ENCODE measurements around the gene UFD1. TPM values are rescaled to one million over a fixed set of nuclear protein-coding genes. Genes with fewer than 3 reads are reported as not detected.

The UFD1 gene
- total and polyA plus RNA-seq, 2 donors (not counting 1 experiment from before 2014, with no cell fraction given), result 43.5 to 70.1 TPM

DNA sequence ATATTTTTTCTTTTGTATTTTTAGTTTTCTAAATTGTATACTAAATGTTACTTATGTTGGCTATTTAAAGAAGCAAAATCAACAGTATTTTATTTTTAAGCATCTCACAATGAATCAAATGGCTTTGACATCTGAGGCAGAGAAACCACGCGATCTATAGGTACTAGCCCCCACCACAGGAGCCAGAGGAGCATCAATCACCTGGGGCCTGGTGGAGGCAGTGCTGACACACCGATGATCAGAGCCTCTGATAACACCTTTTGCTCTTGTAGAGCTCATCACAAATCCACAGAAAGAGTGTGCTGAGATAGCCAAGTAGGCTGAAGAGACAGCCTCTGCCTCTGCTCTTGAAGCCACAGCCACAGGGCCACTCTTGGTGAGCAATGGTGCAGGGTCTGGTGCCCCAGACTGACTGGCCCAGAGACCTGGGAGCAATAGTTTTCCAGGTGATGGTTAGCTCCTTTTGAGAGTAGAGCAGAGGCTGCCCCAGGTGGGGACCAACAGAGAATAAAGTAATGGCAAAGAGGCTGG is 72.6 kb downstream of the UFD1 start:
- ATAC-seq (ENCODE audit: low read depth) (no peak), DNase-seq (no peak)
- CTCF ChIA-PET, result interaction anchor here (0.7 to 1.1 kb wide), 2 partner anchors 16 to 22 kb away, joined by 3 read pairs; no protein-coding TSS in a partner anchor
- Histone ChIP-seq H3K9ac (ENCODE audit: low read length) (no peak overlapping the region), H3K4me3 (ENCODE audit: control extremely low read depth in 1 of 5, extremely low read depth in 1 of 5, insufficient read depth in 1 of 5, low read depth in 2 of 5, low read length in 4 of 5) (no peak overlapping the region), H3K36me3 (replicated peaks in 1 of 2; ENCODE audit: control extremely low read depth in 1 of 2, control insufficient read depth in 1 of 2, extremely low read depth in 1 of 2, insufficient read depth in 2 of 2, low read length in 1 of 2) (peaks cover 0 to 68% of the 10 kb centered on the region in 2 experiments), H3K27ac (ENCODE audit: low read length in 2 of 2) (no peak overlapping the region), H3K27me3 (replicated peaks in 1 of 4; ENCODE audit: control extremely low read depth in 1 of 4, control insufficient read depth in 3 of 4, insufficient read depth in 4 of 4, low read length in 3 of 4) (no peaks in the 10 kb centered on the region), H2AFZ (ENCODE audit: insufficient read depth, low read depth, low read length, poor library complexity, severe bottlenecking) (no peak overlapping the region), H4K20me1 (ENCODE audit: control insufficient read depth, insufficient read depth, low read length, poor library complexity, severe bottlenecking) (peaks cover 12% of the 10 kb centered on the region), H3K79me2 (ENCODE audit: control insufficient read depth, insufficient read depth, low read length) (no peaks in the 10 kb centered on the region), H3K4me1 (ENCODE audit: control insufficient read depth in 2 of 2, insufficient read depth in 2 of 2, low read length in 2 of 2) (peaks cover 6 to 8% of the 10 kb centered on the region in 2 donors), H3K9me3 (ENCODE audit: control extremely low read depth in 1 of 3, control insufficient read depth in 2 of 3, insufficient read depth in 1 of 3, low read length in 2 of 3) (no peaks in the 10 kb centered on the region), H3K4me2 (replicated peaks; ENCODE audit: low read depth, low read length, poor library complexity, severe bottlenecking) (no peak overlapping the region)
- WGBS (ENCODE audit: insufficient coverage), result 94% methylated on average over 3 of the region's 3 CpGs
- POLR2A ChIA-PET, result no interaction called here
- Mint-ChIP-seq H3K27ac (no peak overlapping the region), H3K4me1 (peaks cover 15% of the 10 kb centered on the region), H3K4me3 (no peak overlapping the region), H3K9me3 (ENCODE audit: insufficient read depth) (no peaks in the 10 kb centered on the region), H3K27me3 (no peaks in the 10 kb centered on the region)
- intact Hi-C loops (cut with micrococcal nuclease), result no loop called here
- no peak for TF ChIP-seq CTCF (IDR thresholded peaks at IDR 0.05)
- no peak for TF ChIP-seq EZH2 (IDR thresholded peaks at IDR 0.05; ENCODE audit: borderline replicate concordance, insufficient read depth, low read depth, low read length, poor library complexity, severe bottlenecking)

DNA sequence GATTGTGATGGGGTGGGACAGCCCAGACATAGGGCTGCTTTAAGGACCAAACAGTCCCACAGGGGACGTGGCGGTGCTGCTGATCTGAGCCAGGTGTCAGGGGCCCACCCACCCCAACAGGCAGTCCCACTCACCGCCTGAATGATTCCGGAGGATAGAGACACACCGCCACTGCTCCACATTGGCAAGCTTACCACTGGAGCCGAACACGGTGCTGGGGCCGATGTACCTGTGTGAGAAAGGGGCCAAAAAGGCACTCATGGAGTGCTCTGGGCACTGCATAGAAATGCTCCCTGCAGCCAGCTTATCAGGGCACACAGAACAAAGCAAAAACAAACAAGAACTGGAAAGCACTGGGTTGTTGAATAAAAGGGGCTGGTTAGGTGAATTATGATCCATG is 73.3 kb downstream of the UFD1 start:
- intact Hi-C loops (cut with micrococcal nuclease), result no loop called here

More for the DNA sequence above, 73.3 kb downstream of the UFD1 start:
- no peaks in the 10 kb centered on the region for H3K27me3 ChIP-seq (replicated peaks in 1 of 4; ENCODE audit: control extremely low read depth in 1 of 4, control insufficient read depth in 3 of 4, insufficient read depth in 4 of 4, low read length in 3 of 4)
- POLR2A ChIA-PET, result no interaction called here
- DNase-seq, result no peak
- CTCF ChIA-PET, result interaction anchor here (1.1 kb wide), 1 partner anchor 15 kb away, joined by 3 read pairs; no protein-coding TSS in a partner anchor
- H3K79me2 ChIP-seq (ENCODE audit: control insufficient read depth, insufficient read depth, low read length), result no peaks in the 10 kb centered on the region
- no peak overlapping the region for H3K4me2 ChIP-seq (replicated peaks; ENCODE audit: low read depth, low read length, poor library complexity, severe bottlenecking)
- Mint-ChIP-seq H3K4me3 (no peak overlapping the region), H3K27me3 (no peaks in the 10 kb centered on the region), H3K4me1 (peaks cover 11% of the 10 kb centered on the region), H3K27ac (no peak overlapping the region), H3K9me3 (ENCODE audit: insufficient read depth) (no peaks in the 10 kb centered on the region)
- TF ChIP-seq CTCF (IDR thresholded peaks at IDR 0.05), result no peak
- TF ChIP-seq EZH2 (IDR thresholded peaks at IDR 0.05; ENCODE audit: borderline replicate concordance, insufficient read depth, low read depth, low read length, poor library complexity, severe bottlenecking), result no peak
- no peak overlapping the region for H3K4me3 ChIP-seq (ENCODE audit: control extremely low read depth in 1 of 5, extremely low read depth in 1 of 5, insufficient read depth in 1 of 5, low read depth in 2 of 5, low read length in 4 of 5)
- peaks cover 5% of the 10 kb centered on the region for H4K20me1 ChIP-seq (ENCODE audit: control insufficient read depth, insufficient read depth, low read length, poor library complexity, severe bottlenecking)
- H3K36me3 ChIP-seq (replicated peaks in 1 of 2; ENCODE audit: control extremely low read depth in 1 of 2, control insufficient read depth in 1 of 2, extremely low read depth in 1 of 2, insufficient read depth in 2 of 2, low read length in 1 of 2), result peaks cover 0 to 73% of the 10 kb centered on the region in 2 experiments
- H3K4me1 ChIP-seq (ENCODE audit: control insufficient read depth in 2 of 2, insufficient read depth in 2 of 2, low read length in 2 of 2), result peaks cover 6 to 8% of the 10 kb centered on the region in 2 donors
- WGBS (ENCODE audit: insufficient coverage), result 100% methylated on average over 8 of the region's 8 CpGs
- H3K27ac ChIP-seq (ENCODE audit: low read length in 2 of 2), result no peak overlapping the region
- no peak for ATAC-seq (ENCODE audit: low read depth)
- no peak overlapping the region for H2AFZ ChIP-seq (ENCODE audit: insufficient read depth, low read depth, low read length, poor library complexity, severe bottlenecking)
- no peaks in the 10 kb centered on the region for H3K9me3 ChIP-seq (ENCODE audit: control extremely low read depth in 1 of 3, control insufficient read depth in 2 of 3, insufficient read depth in 1 of 3, low read length in 2 of 3)
- no peak overlapping the region for H3K9ac ChIP-seq (ENCODE audit: low read length)
